ENCODE data around the gene LRRC46.

- TF ChIP-seq EP300 (IDR thresholded peaks at IDR 0.05) (no peak), CTCF (IDR thresholded peaks at IDR 0.05) (no peak), POLR2A (IDR thresholded peaks at IDR 0.05; ENCODE audit: low read depth) (no peak)
Measured at GRCh38 chr17:47843391-47843730, 11.9 kb downstream of the LRRC46 start.

Data from esophagus muscularis mucosa (tissue), 4 donors.